IPS-11a (cell line): ENCODE measurements around the gene ALDH3A2.

Source experiments
- H3K4me3 ChIP-seq: one replicate; pipeline ENCODE4 v1.5.1; 2013; ENCODE audit warnings: low read depth, low read length, control low read depth

ALDH3A2 gene

DNA sequence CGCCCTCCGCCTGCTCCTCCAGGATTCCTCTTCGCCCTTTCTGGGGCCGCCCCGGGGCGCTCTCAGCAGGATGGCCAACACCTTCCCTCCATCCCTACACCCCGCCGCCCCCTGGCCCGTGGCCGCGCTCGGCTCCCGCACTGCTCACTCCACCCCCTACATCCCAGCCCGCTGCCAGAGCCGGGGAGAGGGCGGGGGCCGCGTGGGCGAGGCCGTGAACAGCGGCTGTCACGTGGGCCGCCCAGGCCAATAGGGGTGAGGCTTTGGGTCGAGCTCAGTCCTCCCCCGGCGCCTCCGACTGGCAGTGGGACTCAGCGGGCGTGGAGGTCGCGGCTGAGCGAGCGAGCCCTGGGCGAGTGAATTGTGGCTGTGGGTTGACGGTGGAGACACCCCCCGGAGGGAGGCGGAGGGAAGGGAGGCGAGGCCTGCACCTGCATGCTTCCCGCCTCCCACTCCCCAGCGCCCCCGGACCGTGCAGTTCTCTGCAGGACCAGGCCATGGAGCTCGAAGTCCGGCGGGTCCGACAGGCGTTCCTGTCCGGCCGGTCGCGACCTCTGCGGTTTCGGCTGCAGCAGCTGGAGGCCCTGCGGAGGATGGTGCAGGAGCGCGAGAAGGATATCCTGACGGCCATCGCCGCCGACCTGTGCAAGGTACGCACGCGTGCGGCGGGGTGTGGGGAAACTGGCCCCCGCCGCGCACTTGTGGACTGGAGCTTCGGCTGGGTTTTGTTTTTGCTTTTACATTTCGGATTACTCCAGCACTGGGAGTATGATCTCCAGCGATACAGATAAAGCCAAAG lies at the start of gene ALDH3A2:
TSS of gene ALDH3A2 (plus strand) at position 277 of the 799 bp plus-strand sequence. CDS start at position 498, 221 bp downstream.
- peak within 1 kb of the TSS; percentile 78 for H3K4me3 ChIP-seq

DNA sequence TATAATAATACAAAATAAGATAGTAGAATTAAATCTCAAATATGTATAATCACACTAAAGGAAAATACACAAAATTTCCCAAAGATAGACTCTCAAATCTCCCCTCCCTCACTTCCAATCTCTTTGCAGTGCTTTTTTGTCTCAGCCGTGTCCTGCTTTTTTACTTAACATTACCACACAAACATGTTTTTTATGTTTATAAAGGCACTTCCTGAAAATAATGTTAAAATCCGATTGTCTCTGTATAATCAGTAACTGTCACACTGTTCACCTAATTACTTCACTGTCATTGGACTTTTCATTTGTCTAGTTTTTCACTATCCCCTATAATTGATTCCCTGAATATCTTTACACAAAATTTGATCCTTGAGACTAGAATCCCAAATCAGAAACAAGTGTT lies 38.2 kb upstream of the ALDH3A2 start:
- H3K4me3 ChIP-seq, result no peak overlapping the region

DNA sequence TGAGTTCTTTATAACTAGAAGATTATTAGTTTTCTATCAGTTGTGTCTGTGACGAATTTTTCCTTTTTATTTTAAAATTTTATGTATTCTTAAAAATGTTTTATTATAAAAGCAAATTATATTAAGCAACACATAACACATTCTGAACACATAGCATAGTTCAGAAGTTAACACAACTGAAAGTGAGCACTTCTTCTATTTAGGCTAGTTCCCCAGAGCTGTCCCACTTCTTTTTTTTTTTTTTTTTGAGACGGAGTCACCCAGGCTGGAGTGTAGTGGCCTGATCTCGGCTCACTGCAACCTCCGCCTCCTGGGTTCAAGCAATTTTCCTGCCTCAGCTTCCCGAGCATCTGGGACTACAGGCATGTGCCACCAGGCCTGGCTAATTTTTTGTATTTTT lies 37.7 kb upstream of the ALDH3A2 start:
- H3K4me3 ChIP-seq, result no peak overlapping the region

DNA sequence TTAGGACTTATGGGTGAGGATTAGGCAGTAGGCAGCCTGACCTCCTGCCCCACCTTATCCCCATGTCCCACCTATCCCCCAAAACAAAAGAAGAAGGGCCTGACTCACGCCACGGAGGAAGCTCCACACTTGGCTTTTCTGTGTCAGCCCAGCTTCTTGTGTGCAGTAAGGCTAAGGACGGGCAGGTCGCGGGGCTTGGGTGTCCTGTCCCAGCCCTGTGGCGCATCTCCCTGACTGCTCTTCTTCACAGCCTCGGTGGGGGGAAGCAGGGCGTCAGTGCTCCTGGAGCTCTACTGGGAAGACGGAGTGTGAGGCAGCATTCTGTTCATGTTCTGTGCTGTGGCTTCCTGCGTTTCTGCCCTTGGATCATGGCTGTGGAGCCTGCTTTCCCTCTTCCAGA lies 34.6 kb upstream of the ALDH3A2 start:
- no peak overlapping the region for H3K4me3 ChIP-seq

DNA sequence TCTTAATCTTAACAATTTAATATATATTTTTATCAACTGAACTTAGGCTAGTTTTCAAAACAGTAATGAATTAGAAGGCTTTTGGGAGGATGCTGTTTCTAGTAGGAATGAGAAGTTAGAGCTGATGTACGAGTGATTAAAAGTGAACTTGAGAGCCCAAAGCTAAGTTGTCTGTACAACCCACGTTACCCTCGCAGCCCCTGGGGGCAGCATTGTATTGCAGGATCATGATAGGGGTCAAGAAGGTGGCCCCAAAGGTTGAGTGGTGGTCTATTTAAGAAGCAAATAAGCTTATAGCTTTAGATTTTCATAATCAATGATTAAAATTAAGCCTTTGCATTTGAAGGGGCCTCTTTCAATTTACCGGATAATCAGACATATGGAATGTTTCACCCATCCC lies 33.7 kb upstream of the ALDH3A2 start:
- no peak overlapping the region for H3K4me3 ChIP-seq

DNA sequence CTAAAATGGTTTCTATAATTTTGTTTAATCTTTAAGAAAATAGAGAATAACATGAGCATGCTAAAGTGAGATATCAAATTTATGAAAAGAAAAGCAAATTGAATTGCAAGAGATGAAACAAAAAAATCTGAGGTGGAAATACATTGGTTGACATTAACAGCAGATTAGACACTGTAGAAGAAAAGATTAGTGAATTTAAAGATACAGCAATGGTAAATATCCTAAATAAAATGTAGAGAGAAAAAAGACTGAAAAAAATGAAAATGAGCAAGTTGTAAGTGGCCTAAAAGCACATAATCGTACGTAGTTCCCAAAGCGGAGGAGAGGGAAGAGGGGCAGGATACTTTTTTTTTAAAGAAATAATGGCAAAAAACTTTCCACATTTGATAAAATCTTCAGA lies 30.5 kb upstream of the ALDH3A2 start:
- no peak overlapping the region for H3K4me3 ChIP-seq

DNA sequence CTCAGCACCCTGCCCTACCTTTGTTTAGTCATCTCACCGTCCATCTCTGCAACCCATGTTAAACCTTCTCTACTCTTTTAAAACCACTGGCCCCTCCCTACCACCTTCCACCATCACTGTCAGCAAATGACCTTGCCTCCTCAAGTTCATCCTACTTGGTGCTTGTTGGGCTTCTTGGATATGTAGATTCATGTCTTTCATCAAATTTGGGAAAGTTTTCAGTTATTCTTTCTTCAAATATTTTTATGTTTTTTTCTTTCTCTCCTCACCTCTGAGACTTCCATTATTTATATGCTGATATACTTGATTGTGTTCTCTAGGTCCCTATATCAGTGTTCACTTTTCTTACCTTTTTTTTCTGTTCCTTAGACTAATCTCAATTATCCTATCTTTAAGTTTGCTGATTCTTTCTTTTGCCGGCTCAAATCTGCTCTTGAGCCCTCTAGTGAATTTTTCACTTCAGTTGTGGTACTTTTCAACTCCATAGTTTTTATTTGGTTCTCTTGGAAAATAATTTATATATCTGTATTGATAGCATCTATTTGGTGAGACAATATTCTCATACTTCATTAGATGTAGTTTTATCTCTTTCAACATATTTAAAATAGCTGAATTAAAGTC lies 28.7 kb upstream of the ALDH3A2 start:
- no peak overlapping the region for H3K4me3 ChIP-seq

DNA sequence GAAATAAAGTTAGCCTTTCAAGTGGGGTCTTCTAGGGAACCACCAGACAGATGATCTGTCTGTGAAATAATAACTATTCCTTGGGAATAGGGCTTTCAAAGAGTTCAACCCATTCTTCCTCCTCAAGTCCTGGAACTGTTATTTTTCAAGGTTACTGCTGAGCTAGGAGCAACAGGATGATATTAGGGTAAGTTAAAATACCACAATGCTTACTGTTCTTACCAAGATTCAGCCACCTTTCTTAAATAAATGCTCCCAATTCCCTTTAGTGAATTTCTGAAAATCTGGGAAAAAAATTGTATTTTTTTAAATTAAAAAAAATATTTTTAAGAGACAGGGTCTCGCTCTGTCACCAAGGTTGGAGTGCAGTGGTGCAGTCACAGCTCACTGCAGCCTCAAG lies 26.9 kb upstream of the ALDH3A2 start:
- no peak overlapping the region for H3K4me3 ChIP-seq

DNA sequence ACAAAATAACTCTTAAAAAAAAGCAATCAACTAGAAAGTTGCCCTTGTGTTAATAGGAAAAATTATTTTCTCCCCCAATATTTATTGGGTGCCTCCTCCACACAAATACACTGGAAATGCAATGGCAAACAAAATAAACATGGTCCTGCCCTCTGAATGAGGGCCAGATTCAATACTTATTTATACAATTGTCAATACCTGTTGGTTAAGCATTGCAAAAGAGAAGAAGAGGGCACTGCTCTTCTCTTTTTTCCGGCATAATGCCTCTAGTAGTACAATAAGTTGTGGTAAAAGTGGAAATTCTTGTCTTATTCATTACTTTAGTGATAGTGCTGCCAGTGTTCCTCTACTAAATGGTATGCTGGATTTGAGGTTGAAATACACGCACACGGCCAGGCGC lies 22.5 kb upstream of the ALDH3A2 start:
- no peak overlapping the region for H3K4me3 ChIP-seq

DNA sequence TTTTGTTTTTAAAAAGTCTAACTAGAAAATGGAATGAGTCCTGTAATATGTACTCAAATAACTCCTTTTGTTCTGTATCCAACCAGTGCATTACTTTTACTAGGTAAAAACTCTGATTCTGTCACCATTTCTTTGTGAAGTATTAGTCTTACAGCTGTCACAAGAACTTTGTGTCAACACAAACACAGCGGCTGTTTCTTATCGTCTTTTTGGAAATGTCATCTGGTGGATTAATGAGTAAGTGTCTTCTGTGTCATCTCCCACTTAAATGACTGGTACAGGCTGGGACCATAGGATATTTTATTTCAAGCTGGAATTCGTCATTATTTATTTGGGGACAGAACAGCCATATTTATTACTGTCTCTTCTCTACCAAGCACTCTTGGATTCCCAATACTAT lies 19.1 kb upstream of the ALDH3A2 start:
- no peak overlapping the region for H3K4me3 ChIP-seq

DNA sequence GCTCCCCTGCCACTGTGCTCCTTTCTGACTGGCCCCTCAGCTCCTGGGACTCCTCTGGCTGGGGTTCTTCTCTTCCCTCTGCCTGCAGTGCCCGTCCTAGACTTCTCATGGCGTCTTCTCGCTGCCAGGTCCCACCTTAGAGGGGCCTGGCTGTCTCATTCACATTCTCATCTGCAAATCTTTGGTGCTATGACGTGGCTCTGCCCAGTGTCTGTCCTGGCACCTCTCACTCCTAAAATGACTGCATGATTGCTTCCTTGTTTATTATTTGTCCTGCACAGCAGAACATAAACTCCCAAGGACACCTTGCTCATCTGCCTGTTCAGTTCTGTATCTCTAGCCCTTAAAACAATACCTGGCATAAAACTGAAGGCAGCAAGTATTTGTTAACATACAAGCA lies 18.5 kb upstream of the ALDH3A2 start:
- no peak overlapping the region for H3K4me3 ChIP-seq

DNA sequence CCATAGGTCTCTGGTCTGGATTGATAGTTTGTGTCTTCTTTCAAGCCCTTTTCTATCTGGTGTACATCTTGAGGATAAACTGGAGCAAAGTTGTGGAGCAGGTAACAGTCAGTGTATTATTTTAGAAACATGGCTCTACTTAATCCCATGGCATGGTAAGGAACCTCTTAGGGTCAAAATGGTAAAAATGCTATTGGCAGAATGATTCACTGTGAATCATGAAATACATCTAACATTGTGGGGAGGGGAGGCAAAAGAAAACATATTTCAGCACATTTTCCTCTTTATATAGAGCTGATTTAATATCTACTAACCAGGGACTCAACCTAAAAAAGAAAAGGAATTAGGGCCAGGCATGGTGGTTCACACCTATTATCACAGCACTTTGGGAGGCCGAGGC lies 17.9 kb upstream of the ALDH3A2 start:
- H3K4me3 ChIP-seq, result no peak overlapping the region

DNA sequence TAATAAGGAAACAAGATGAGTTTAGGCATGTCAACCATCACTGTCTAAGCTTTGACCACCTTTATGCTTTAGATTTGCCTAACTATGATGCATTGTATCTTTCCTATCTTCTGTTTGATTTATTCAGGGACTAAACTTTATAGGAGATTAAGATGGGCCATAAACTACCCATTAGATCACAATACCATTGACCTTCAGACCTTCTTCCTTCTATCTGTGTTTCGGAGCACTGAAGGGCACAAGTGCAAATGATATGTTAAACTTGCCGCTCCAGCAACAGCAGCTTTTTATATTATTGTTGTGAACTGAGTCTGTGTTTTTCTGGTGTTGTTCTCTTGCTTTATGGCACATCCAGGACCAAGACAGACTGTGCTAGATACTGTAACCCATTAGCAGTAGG lies 16.6 kb upstream of the ALDH3A2 start:
- no peak overlapping the region for H3K4me3 ChIP-seq

DNA sequence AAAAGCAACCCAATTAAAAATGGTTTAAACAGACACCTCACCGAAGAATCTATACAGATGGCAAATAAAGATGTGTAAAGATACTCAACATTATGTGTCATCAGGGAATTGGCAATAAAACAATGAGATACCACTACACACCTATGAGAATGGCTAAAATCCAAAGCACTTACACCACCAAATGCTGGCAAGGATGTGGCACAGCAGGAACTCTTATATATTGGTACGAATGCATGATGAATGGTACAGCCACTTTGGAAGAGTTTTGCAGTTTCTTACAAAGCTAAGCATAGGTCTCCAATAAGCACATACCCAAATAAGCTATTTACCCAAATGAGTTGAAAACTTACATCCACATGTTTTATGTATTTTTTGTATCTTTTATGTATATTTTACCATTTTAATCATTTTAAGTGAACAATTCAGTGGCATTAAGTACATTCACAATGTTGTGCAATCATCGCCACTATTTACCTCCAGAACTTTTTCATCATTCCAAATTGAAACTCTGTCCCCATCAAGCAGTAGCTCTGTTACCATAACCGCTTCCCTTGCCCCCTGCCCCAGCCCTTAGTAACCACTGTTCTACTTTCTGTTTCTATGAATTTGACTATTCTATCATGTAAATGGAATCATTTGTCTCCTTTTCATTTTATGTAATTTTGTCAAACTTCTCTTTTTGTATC lies 6.7 kb upstream of the ALDH3A2 start:
- H3K4me3 ChIP-seq, result no peak overlapping the region

DNA sequence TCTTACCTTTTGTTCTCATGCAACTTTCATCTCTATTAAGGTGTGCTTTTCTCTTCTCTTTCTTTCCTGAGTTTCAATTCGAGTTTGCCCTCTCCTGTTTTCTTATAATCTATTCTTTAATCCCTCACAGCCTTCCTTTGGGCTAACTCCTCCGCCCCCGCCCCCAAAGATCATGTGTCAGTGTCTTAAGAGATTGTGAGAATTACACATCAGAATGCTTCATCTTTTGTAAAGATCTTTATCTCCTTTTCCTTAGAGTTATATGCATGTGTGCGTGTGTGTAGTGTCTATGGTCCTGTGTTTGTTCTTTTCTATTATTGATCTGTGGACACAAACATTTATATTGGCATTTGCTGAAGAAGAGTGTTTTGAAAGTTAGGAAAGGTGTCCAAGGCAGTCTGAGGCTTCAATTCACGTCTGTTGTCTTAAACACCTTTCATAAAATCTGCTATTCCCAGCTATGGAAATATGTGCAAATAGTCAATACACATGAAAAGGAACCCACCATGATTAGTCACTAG lies 6.1 kb upstream of the ALDH3A2 start:
- H3K4me3 ChIP-seq, result no peak overlapping the region

DNA sequence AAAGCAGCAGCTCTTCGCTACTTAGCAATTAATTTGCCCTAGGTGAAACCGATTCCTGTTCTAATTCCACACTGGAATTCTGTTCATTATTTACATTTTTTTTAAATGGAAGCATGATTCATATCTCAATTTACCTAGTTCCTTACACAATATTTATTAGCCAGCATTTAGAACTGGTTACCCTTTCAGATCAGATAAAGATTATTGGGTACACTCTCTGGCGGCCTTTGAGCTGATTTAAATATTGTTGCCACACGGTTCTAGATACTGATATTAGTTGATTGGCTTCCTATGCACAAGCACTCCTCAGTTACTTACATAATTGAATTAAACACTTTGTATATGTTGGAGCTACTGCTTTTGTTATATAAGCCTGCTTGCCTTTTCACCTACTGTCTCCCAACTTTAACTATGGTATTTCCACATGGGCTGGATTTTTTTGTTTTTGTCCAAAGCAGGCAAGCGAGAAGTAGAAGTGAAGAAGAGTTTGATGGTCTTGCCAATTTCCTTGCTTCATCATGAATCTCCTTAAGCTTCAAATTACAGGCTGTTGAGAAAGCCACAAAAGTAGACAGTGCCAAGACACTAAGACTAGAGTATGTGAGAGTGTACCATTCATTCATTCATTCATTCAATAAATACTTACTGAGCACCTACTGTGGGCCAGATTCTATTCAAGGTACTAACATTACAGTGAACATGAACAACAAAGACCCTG lies 3.9 kb upstream of the ALDH3A2 start:
- H3K4me3 ChIP-seq, result no peak overlapping the region

DNA sequence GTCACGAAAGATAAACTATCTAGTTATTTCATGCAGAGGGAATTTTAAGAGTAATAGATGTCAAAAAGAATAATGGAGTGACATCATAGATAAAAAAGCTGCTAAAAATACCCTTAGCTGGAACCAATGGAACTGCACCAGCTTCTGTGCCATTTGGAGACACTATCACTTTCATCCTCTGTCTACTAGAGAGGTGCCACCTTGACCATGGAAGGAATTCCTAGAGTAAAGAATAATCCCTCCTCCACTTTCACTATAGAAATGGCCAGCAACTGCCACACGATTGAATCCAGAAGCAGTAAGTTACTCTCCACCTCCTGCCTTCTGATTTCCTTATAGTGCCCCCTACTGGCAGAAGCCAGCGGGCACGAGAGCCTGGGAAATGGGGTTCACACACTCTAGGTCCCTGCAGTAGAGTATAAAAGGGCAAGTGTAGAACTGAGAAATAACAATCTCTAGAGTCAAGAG lies 2.8 kb upstream of the ALDH3A2 start:
- no peak overlapping the region for H3K4me3 ChIP-seq

DNA sequence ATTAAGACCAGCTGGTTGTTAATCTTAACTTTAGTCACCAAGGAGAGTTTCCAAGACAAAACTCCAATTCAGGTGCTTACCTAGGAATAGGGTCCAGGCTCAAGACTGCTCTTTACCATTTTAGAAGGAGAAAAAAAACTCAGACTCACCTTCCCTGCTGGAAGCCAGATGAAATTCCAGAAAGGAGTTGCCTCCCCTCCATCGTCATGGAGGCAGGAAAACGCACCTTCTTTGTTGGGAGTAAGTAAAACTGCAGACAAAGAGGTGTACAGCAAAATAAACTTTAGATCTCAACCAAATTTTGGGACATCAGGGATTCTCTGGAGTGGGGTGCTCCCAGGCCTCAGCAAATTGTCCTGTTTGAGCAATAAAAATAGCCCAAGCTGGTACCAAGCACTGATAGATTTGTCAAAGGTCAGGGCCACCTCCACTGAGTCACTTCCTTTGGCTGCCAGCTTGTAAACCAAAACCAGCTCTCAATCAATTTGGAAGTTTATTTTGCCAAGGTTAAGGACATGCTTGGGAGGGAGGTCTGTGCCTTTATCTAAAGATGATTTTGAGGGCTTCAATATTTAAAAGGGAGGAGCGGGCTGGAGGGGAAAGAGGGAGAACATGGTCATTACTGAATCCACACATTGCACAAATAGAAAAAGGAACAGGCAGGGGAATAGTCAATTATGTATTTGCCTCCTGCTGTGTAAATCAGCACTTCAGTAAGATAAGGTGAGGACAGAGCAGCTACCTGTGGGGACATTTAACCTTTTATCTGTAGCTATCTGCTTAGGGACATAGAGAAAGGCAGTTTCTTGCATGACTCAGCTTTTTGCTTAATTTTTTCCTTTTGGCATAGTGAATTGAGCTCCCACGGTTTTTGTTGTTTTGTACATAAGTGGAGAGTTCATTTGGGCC lies 1.5 kb upstream of the ALDH3A2 start:
- H3K4me3 ChIP-seq, result no peak overlapping the region

DNA sequence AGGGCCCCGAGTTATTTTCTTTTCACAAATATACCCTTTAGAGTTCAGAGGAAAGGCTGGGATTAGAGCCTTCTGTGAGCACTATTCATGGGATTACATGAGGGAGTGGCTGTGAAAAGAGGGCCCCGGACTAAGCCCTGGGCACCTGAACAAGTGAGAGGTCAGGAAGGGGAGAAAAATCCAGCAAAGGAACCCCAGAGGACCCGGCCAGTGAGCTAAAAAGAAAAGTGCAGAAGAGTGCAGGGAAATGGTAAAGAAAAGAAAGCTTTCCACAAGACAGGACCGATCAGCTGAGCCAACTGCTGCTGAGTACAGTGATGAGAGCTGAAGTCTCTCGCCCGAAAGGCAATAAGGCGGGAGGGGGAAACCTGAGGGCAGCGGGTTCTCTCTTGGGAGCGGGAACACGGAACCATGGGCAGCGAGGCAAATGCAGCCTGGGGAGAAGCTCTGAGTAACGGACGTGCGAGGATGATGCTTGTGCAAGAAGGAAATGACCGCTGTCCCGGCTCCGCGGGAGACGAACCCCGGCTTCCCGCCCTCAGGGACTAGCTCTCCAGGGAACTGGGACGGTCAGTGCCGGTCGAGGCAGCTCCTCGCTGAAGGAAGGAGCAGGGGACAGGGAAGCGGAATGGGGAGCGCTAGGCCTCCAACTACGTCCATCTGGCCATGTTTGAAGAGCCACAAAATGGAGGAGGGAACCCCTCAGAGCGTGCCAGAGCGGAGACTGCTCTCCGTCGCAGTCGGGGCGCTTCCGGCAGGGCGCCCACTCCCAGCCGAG lies 665 bp upstream of the ALDH3A2 start:
- peak overlapping the region; percentile 78 for H3K4me3 ChIP-seq

DNA sequence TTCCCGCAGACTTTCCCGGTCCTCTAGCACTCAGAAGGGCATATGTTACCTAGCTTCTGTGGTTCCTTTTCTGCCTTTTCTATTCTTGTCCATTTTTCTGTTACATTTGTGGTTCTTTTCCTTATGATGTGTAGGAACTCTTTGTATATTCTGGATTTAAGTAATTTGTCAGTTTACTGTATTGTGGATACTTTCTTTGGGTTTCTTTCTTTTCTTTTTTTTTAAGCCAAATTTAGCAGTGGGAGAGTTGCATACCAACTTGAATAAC lies 657 bp downstream of the ALDH3A2 start:
- H3K4me3 ChIP-seq, result peak overlapping the region; percentile 78
